Measurements from ENCODE around the gene TMEM250.
"Not testable (repeated sequence)": the region's sequence is repeated elsewhere in the genome, so short reads cannot be mapped to it uniquely, and the experiment has no call there.

TMEM250 gene

GRCh38 chr9:136110082-136111061, 8.3 kb downstream of the TMEM250 start:
- FAIRE-seq = no peak

GRCh38 chr9:136109351-136110081, 9.2 kb downstream of the TMEM250 start:
- no peak for FAIRE-seq

- no peak for FAIRE-seq
Measured at GRCh38 chr9:136108648-136109266, 9.9 kb downstream of the TMEM250 start.

GRCh38 chr9:136107953-136108647, 10.6 kb downstream of the TMEM250 start:
- FAIRE-seq = no peak

- FAIRE-seq = no peak
Measured at GRCh38 chr9:136107155-136107952, 11.3 kb downstream of the TMEM250 start.

- FAIRE-seq = no peak
Measured at GRCh38 chr9:136105398-136106135, 13.1 kb downstream of the TMEM250 start.

DNA sequence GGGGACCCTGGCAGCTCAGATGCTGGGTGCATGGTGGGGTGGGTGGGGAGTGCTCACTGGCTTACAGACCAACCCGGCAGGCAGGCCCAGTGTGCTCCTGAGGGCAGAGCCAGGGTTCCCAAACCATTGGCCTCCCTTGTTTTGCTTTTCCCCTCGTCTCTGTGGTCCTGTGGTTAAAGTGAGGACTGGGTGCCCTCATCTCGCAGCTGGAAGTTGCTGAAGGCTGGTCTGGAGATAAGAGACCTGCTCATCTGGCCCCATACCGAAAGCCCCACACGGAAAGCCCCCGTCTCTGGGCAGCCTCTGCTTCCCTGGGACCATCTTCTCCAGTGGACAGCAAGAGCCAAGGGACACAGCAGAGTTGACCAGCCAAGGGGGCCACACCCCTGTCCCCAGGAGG, 13.8 kb downstream of the TMEM250 start:
- no peak for FAIRE-seq

- no peak for FAIRE-seq
Measured at GRCh38 chr9:136104488-136104800, 14.2 kb downstream of the TMEM250 start.

DNA sequence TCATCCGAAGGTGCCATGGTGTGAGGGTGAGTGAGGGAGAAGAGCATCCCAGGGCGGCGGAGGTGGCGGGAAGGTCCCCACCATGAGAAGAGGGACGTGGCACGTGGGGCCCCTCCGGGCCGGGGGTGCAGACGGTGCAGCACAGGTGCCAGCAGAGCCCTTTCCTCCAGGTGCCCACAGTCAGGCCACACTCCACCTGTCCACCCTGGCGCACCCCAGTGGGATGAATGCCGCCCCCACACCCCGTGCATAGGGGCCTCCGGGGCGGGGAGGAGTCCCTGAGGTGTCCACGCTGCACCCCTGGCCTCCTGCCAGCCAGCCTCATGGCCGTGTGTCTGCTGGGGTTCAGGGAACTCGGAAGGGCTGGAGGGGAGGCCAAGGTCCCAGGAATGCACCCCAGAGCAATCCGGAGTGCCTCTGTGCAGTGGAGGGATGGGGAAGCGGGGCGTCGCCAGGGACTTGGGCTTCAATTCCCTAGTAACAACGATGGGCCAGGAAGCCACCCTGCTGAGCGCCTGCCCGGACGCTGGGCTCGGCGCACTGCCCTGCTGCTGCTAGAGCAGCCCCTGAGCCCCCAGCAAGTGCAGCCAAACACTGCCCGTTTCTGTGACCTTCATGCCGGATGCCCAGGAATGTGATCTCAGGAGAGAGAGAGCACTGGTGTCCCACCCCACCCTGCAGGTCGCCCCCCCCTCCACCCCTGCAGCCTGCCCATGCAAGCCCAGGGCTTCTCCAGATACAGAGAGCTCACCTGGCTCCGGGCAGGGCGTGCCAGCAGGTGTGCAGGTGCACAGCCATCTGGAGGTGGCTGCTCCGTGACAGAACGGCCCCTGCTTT, 14.8 kb downstream of the TMEM250 start:
- no peak for FAIRE-seq

GRCh38 chr9:136101615-136102074, 17.0 kb downstream of the TMEM250 start:
- FAIRE-seq = not testable (repeated sequence)

- no peak for FAIRE-seq
Measured at GRCh38 chr9:136100700-136101614, 17.7 kb downstream of the TMEM250 start.

GRCh38 chr9:136099542-136099941, 19.1 kb downstream of the TMEM250 start:
- no peak for FAIRE-seq

- FAIRE-seq = no peak
Measured at GRCh38 chr9:136098844-136099243, 19.8 kb downstream of the TMEM250 start.

- no peak for FAIRE-seq
Measured at GRCh38 chr9:136098210-136098609, 20.5 kb downstream of the TMEM250 start.

DNA sequence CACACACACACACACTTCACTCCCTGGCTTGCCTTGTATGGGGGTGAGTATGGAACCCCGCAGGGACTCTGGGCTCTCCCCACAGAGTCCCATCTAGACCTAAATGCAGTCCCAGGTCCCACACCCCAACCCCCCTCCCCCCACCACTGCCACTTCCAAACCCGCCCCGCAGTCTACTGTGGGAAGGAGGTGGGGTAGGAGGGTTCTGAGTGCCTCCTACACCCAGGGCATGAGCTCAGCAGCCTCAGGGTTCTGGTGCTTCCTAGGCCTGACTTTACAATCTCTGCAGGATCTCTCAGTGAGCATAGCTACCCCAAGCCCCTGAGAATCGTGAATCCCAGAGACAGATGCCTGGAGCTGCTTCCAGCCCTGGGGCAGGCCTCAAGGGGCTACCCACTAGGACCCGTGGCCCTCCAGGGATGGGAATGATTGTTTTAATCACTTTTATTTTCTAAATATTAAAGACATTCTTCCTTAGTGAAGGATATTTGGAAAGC, 22.1 kb downstream of the TMEM250 start:
- no peak for FAIRE-seq

DNA sequence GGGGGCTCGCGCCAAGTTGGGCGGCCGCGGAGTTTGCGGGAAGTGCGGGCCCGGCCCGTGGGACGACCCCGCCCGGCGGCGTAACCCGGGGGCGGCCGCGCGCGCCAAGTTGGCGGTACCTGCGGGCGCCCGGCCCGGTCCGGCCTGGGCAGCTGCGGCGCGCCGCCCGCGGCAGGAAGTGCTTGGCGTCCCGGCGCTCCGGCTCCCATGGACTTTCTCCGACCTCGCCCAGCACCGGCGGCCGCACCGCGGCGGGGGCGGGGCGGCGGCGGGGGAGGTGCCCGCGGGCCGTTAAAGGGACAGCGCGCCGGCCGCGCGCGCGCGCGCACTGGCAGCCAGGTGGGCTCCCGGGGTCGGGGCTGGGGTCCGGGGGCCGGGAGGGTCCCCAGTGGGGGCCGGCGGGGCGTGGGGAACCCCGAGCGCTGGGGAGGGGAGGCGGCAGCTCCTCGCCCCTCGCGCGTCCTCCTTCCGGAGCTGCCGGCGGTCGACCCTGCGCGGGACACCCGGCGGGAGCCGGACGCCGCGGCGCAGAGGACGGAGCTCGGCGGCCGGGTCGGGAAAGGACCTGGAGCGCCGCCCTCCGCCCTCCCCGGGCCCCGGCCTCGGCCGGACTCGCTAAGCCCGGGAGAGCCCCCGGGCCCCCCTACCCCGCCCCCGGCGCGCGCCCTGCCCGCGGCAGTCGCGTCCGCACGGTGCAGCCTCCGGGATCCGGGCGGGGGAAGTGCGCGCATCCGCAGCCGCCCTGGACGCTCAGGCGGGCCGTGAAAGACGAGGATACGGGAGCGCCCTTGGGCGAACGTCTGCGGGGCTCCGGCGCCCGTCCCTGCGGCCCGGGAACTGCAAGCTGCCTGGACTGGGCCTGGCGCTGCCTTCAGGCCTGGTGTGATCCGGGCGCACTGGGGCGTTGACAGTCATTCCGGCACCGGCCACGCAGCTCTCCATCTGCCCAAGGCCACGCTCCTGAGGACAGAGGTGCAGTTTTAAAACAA, 23.3 kb downstream of the TMEM250 start, which contains the start of gene NACC2:
TSS of gene NACC2 (minus strand) at position 220 of the 989 bp plus-strand sequence. CDS start 44,768 bp downstream, outside the sequence.
- no peak for FAIRE-seq
